HCT116 (cell line): Measurements from ENCODE around the gene FSIP1. TPM values are rescaled to one million over a fixed set of nuclear protein-coding genes. Genes with fewer than 3 reads are reported as not detected.

ENCODE experiments used
- ATAC-seq: fragments of 200-7000 bp; cut with Tn5 transposase; 2 replicates; pipeline ENCODE4 v1.9.1; 2020; ENCODE audit warnings: mild to moderate bottlenecking, moderate library complexity
- BruUV-seq: library from RNA; stranded (reverse); fragments of 400-500 nt; replicated peaks from 2 replicates; lab custom pipeline; 2021; lab: Mats Ljungman, UMichigan
- CTCF ChIA-PET: fragments of 300-600 bp; sonication (Branson Sonifier 250); formaldehyde crosslinking; loops from one replicate; lab custom pipeline; 2021; ENCODE audit warnings: antibody characterized with exemption; lab: Charles Lee
- POLR2A ChIA-PET: fragments of 300-600, 350-600 bp; sonication (Branson Sonifier 250); formaldehyde crosslinking; loops from one replicate; lab custom pipeline; 2021; ENCODE audit warnings: antibody characterized with exemption; lab: Charles Lee
- RAD21 ChIA-PET, 2 experiments: fragments of 300-600 bp; sonication (Branson Sonifier 250); formaldehyde crosslinking; loops; one replicate each; lab custom pipeline; 2023; ENCODE audit warnings: low total read pairs in 2 of 2; ENCODE audit not compliant: uncharacterized antibody in 2 of 2, unreplicated experiment in 2 of 2, low non-redundant PET in 1 of 2; lab: Charles Lee
- DNase-seq: peaks from one replicate; pipeline ENCODE4 v3.0.0-alpha.2; 2010; ENCODE audit warnings: low read depth, low spot score
- H2AFZ ChIP-seq: fragments of 200-600 bp; shearing (Covaris generic), sonication (generic); 2 replicates; pipeline ENCODE4 v1.6.1; 2017; ENCODE audit warnings: low read depth, mixed run types, mixed read lengths, antibody characterized with exemption, low read length; ENCODE audit not compliant: poor library complexity, severe bottlenecking
- H3K27ac ChIP-seq: 2 replicates; pipeline ENCODE4 v1.5.1; 2012; ENCODE audit warnings: low read depth, low read length
- H3K27me3 ChIP-seq: fragments of 200-600 bp; sonication (generic); 2 replicates; pipeline ENCODE4 v1.6.1; 2016; ENCODE audit warnings: mixed run types, low read length, mixed read lengths; ENCODE audit not compliant: insufficient read depth
- H3K36me3 ChIP-seq, 2 experiments: fragments of 200-500 bp in 1 of 2; fragments of 200-600 bp in 1 of 2; sonication (Bioruptor generic) in 1 of 2; sonication (generic) in 1 of 2; 2 replicates each; pipeline versions ENCODE4 v1.5.1 to v1.6.1; 2014 to 2016; ENCODE audit warnings: low read length in 2 of 2, inconsistent platforms in 1 of 2, mixed read lengths in 1 of 2, mixed run types in 1 of 2; ENCODE audit not compliant: insufficient read depth in 2 of 2, control insufficient read depth in 1 of 2
- H3K4me1 ChIP-seq, 2 experiments: fragments of 200-600 bp in 1 of 2; sonication (generic) in 1 of 2; 2 replicates each; pipeline versions ENCODE4 v1.5.1 to v1.6.1; 2012 to 2017; ENCODE audit warnings: low read length in 2 of 2, inconsistent platforms in 1 of 2, mild to moderate bottlenecking in 1 of 2, mixed read lengths in 1 of 2, mixed run types in 1 of 2, moderate library complexity in 1 of 2; ENCODE audit not compliant: insufficient read depth in 2 of 2, control insufficient read depth in 1 of 2
- H3K4me2 ChIP-seq: fragments of 200-600 bp; sonication (generic); 2 replicates; pipeline ENCODE4 v1.6.1; 2017; ENCODE audit warnings: mixed run types, low read length, mixed read lengths
- H3K4me3 ChIP-seq, 2 experiments: fragments of 200-600 bp in 1 of 2; sonication (generic) in 1 of 2; replicated peaks in 1 of 2; 2 replicates each; pipeline ENCODE4 v1.5.1; 2011 to 2016; ENCODE audit warnings: low read length in 2 of 2, control low read depth in 1 of 2, low read depth in 1 of 2, mild to moderate bottlenecking in 1 of 2, mixed read lengths in 1 of 2, mixed run types in 1 of 2
- H3K79me2 ChIP-seq: fragments of 200-600 bp; sonication (generic); 2 replicates; pipeline ENCODE4 v1.6.1; 2017; ENCODE audit warnings: mild to moderate bottlenecking, mixed run types, low read length, moderate library complexity, mixed read lengths; ENCODE audit not compliant: insufficient read depth
- H3K9ac ChIP-seq: fragments of 200-600 bp; sonication (generic); 2 replicates; pipeline ENCODE4 v1.6.1; 2016; ENCODE audit warnings: low read length, mixed read lengths
- H3K9me2 ChIP-seq: fragments of 200-600 bp; sonication (generic), shearing (Covaris generic); 2 replicates; pipeline ENCODE4 v1.6.1; 2017; ENCODE audit warnings: mixed run types, mild to moderate bottlenecking, moderate library complexity; ENCODE audit not compliant: insufficient read depth
- H3K9me3 ChIP-seq, 2 experiments: fragments of 200-500 bp in 1 of 2; fragments of 200-600 bp in 1 of 2; sonication (Bioruptor generic) in 1 of 2; sonication (generic) in 1 of 2; 2 replicates each; pipeline ENCODE4 v1.6.1; 2014 to 2017; ENCODE audit warnings: low read length in 2 of 2, mixed read lengths in 2 of 2, inconsistent platforms in 1 of 2, low read depth in 1 of 2, mild to moderate bottlenecking in 1 of 2, mixed run types in 1 of 2, moderate library complexity in 1 of 2; ENCODE audit not compliant: control insufficient read depth in 1 of 2, insufficient read depth in 1 of 2
- H4K20me1 ChIP-seq: fragments of 200-600 bp; sonication (generic), shearing (Covaris generic); 2 replicates; pipeline ENCODE4 v1.6.1; 2017; ENCODE audit warnings: mixed run types, mild to moderate bottlenecking, moderate library complexity; ENCODE audit not compliant: insufficient read depth
- ATF3 ChIP-seq: IDR thresholded peaks from 2 replicates; pipeline ENCODE4 v1.6.1; 2012
- CBX3 ChIP-seq: IDR thresholded peaks from 2 replicates; pipeline ENCODE4 v1.6.1; 2012; ENCODE audit warnings: low read depth
- CEBPB ChIP-seq: IDR thresholded peaks from 2 replicates; pipeline ENCODE4 v1.6.1; 2012; ENCODE audit warnings: low read depth
- CTCF ChIP-seq, 3 experiments: fragments of 200-600 bp in 1 of 3; sonication (generic) in 1 of 3; IDR thresholded peaks in 2 of 3; conservative IDR thresholded peaks in 1 of 3; 2 replicates each; pipeline ENCODE4 v1.5.1; 2012 to 2017; ENCODE audit warnings: low read depth in 2 of 3, low read length in 2 of 3, antibody characterized with exemption in 1 of 3, borderline replicate concordance in 1 of 3, control low read depth in 1 of 3, mild to moderate bottlenecking in 1 of 3, mixed read lengths in 1 of 3, mixed run types in 1 of 3, moderate library complexity in 1 of 3; ENCODE audit not compliant: insufficient read depth in 1 of 3
- EGR1 ChIP-seq: IDR thresholded peaks from 2 replicates; pipeline ENCODE4 v1.6.1; 2012; ENCODE audit warnings: low read depth
- ELF1 ChIP-seq: IDR thresholded peaks from 2 replicates; pipeline ENCODE4 v1.6.1; 2012; ENCODE audit warnings: low read depth, borderline replicate concordance
- EZH2phosphoT487 ChIP-seq: fragments of 200-600 bp; IDR thresholded peaks from 2 replicates; pipeline ENCODE4 v1.6.1; 2018; ENCODE audit warnings: antibody characterized with exemption, borderline replicate concordance
- JUND ChIP-seq: IDR thresholded peaks from 2 replicates; pipeline ENCODE4 v1.6.1; 2012
- POLR2A ChIP-seq: IDR thresholded peaks from 2 replicates; pipeline ENCODE4 v1.7.0; 2011; ENCODE audit warnings: borderline replicate concordance; ENCODE audit not compliant: insufficient read depth, insufficient read length; ENCODE audit errors: extremely low read depth
- POLR2AphosphoS5 ChIP-seq: IDR thresholded peaks from 2 replicates; pipeline ENCODE4 v1.6.1; 2011; ENCODE audit warnings: mild to moderate bottlenecking, low read depth, low read length, moderate library complexity
- REST ChIP-seq: IDR thresholded peaks from 2 replicates; pipeline ENCODE4 v1.6.1; 2012; ENCODE audit warnings: low read depth
- YY1 ChIP-seq: IDR thresholded peaks from 2 replicates; pipeline ENCODE4 v1.6.1; 2011; ENCODE audit warnings: low read length, low read depth, moderate library complexity, mild to moderate bottlenecking; ENCODE audit not compliant: insufficient replicate concordance; ENCODE audit errors: extremely low read depth
- ZBTB33 ChIP-seq: IDR thresholded peaks from 2 replicates; pipeline ENCODE4 v1.6.1; 2011; ENCODE audit warnings: mild to moderate bottlenecking, low read length, moderate library complexity; ENCODE audit not compliant: insufficient replicate concordance; ENCODE audit errors: extremely low read depth
- ZFX ChIP-seq: fragments of 450-650 bp; IDR thresholded peaks from 2 replicates; pipeline ENCODE4 v1.6.1; 2017
- ZNF274 ChIP-seq: fragments of 200-500 bp; sonication (Bioruptor generic); IDR thresholded peaks from 2 replicates; pipeline ENCODE4 v1.6.1; 2014; ENCODE audit warnings: mild to moderate bottlenecking, low read depth, low read length, inconsistent platforms
- intact Hi-C: fragments of 100-400 bp; cut with micrococcal nuclease; formaldehyde crosslinking; loops from 2 replicates; pipeline ENCODE4 v1.10.0; 2022
- total RNA-seq: library from RNA; stranded (reverse); gene quantifications from one replicate; pipeline ENCODE4 v1.2.1, GENCODE V29; 2021; ENCODE audit not compliant: unreplicated experiment

FSIP1 gene
- total RNA-seq, 1 experiment from 2014 or later = 0.42 TPM

- no peaks in the 10 kb centered on the region for H3K27me3 ChIP-seq
- H3K4me1 ChIP-seq = no peaks in the 10 kb centered on the region
- no peaks in the 10 kb centered on the region for H3K79me2 ChIP-seq
- H3K4me2 ChIP-seq = no peak overlapping the region
- ChIA-PET RAD21 (interaction anchor here (0.7 to 1.2 kb wide), 5 partner anchors 72 to 482 kb away, joined by 3 to 14 read pairs (median 4); no protein-coding TSS in a partner anchor), CTCF (interaction anchor here (0.7 to 2.8 kb wide), 12 partner anchors 11 to 1209 kb away, joined by 3 to 91 read pairs (median 3); partner anchors contain the start of genes FSIP1 and VPS18), POLR2A (no interaction called here)
- intact Hi-C loops = loop anchor here (10.0 kb wide), 2 partner anchors 339 to 629 kb away; no protein-coding TSS in a partner anchor
- no TSS peak for BruUV-seq
- H3K9ac ChIP-seq = no peak overlapping the region
- H4K20me1 ChIP-seq = no peaks in the 10 kb centered on the region
- no peak overlapping the region for H2AFZ ChIP-seq
- ATAC-seq (no peak), DNase-seq (no peak)
- no peak overlapping the region for H3K4me3 ChIP-seq
- TF ChIP-seq CTCF (IDR thresholded peaks at IDR 0.05 in 2 of 3, conservative IDR thresholded peaks at IDR 0.05 in 1 of 3; ENCODE audit: borderline replicate concordance in 1 of 3, insufficient read depth in 1 of 3, low read depth in 2 of 3, low read length in 2 of 3) = no peak
- no peak for TF ChIP-seq ATF3
- TF ChIP-seq YY1 = no peak
- TF ChIP-seq ELF1 = no peak
- TF ChIP-seq REST = no peak
- TF ChIP-seq POLR2A = no peak
- no peak for TF ChIP-seq JUND
- TF ChIP-seq CEBPB = no peak
- no peak for TF ChIP-seq EGR1
- no peak for TF ChIP-seq EZH2phosphoT487
- TF ChIP-seq ZFX = no peak
- TF ChIP-seq POLR2AphosphoS5 = no peak
- no peak for TF ChIP-seq ZNF274
- no peak for TF ChIP-seq CBX3
- no peak for TF ChIP-seq ZBTB33
- no peak overlapping the region for H3K27ac ChIP-seq
- no peaks in the 10 kb centered on the region for H3K36me3 ChIP-seq
- H3K9me2 ChIP-seq = no peaks in the 10 kb centered on the region
- H3K9me3 ChIP-seq = no peaks in the 10 kb centered on the region
Observed at GRCh38 chr15:39685367-39685766, 97.3 kb downstream of the FSIP1 start.
